Measurements from ENCODE around the gene RASSF7.

- TF ChIP-seq CTCF (conservative IDR thresholded peaks at IDR 0.05 in 1 of 2, IDR thresholded peaks at IDR 0.05 in 1 of 2; ENCODE audit: extremely low read depth in 1 of 2, insufficient read depth in 1 of 2, low read depth in 1 of 2, low read length in 2 of 2), result no peak
- TF ChIP-seq EZH2 (IDR thresholded peaks at IDR 0.05; ENCODE audit: borderline replicate concordance, low read length), result no peak
Observed at GRCh38 chr11:592501-592900, 31.7 kb downstream of the RASSF7 start.

All from mammary epithelial cell (primary cell).